ENCODE results near the gene GLRX3. TPM values are rescaled to one million over a fixed set of nuclear protein-coding genes. Genes with fewer than 3 reads are reported as not detected.

GLRX3 gene
- total RNA-seq, 4 donors from 2014 or later = 42.3 to 103 (median 48.6) TPM

DNA sequence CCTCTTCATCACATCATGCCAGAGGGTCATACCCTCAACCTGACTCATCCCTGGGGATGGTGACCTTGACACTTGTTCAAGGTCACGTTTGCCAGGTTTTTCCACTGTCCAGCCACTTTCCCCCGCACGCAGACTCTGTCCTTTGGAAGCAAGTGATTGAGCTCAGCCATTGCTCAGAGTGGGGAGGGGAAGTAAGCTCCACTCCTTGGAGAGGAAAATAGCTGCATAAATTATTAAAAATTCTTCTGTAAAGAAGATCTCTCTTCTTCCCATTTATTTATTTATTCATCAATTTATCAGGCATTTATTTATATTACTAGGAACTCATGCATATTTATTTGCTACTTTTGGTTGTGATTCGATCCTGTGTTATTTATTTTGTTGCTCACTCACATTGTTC is 88.0 kb downstream of the GLRX3 start:
- ATAC-seq = no peak

DNA sequence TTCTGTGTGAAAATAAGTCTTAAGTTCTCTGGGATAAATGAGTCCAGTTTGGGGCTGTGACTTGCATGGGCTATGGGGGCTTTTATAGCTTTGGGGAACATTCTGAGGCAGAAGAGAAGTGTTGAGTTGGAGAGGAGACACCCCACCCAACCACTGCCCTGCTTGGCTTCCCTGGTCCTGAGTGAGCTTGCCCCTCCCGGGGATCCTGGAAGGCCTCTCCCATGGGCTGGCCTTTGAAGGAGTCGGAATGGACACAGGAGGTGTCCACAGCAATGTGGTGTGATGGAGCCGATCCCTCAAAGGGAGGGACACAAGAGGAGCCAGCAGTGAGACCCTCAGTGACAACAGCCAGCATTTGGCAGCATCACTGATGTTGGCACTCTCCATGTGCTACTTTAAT is 89.8 kb downstream of the GLRX3 start:
- H3K36me3 ChIP-seq = no peaks in the 10 kb centered on the region
- no peak overlapping the region for H3K4me3 ChIP-seq
- H3K27ac ChIP-seq = no peak overlapping the region
- no peak for ATAC-seq
- 80% methylated on average over 1 of the region's 3 CpGs; no CpG with 5 or more reads in 1 of the 2 donors for WGBS, 2 donors (ENCODE audit: low coverage in 1 of 2)
- H3K9me3 ChIP-seq = peaks cover 0 to 15% (median 0%) of the 10 kb centered on the region in 3 donors
- no peaks in the 10 kb centered on the region for H3K27me3 ChIP-seq
- no peaks in the 10 kb centered on the region for H3K4me1 ChIP-seq
- TF ChIP-seq EP300 (IDR thresholded peaks at IDR 0.05) = no peak
- TF ChIP-seq, protein P1, sequence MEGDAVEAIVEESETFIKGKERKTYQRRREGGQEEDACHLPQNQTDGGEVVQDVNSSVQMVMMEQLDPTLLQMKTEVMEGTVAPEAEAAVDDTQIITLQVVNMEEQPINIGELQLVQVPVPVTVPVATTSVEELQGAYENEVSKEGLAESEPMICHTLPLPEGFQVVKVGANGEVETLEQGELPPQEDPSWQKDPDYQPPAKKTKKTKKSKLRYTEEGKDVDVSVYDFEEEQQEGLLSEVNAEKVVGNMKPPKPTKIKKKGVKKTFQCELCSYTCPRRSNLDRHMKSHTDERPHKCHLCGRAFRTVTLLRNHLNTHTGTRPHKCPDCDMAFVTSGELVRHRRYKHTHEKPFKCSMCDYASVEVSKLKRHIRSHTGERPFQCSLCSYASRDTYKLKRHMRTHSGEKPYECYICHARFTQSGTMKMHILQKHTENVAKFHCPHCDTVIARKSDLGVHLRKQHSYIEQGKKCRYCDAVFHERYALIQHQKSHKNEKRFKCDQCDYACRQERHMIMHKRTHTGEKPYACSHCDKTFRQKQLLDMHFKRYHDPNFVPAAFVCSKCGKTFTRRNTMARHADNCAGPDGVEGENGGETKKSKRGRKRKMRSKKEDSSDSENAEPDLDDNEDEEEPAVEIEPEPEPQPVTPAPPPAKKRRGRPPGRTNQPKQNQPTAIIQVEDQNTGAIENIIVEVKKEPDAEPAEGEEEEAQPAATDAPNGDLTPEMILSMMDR (IDR thresholded peaks at IDR 0.05) = no peak
- no peak for TF ChIP-seq POLR2A (IDR thresholded peaks at IDR 0.05)
- no peak for TF ChIP-seq POLR2AphosphoS5 (IDR thresholded peaks at IDR 0.05)

More for the DNA sequence above, 88.0 kb downstream of the GLRX3 start:
- WGBS, 2 donors (ENCODE audit: low coverage in 1 of 2) = 48 to 63% methylated on average over 2 to 3 of the region's 4 CpGs
- peaks cover 0 to 15% (median 0%) of the 10 kb centered on the region in 3 donors for H3K9me3 ChIP-seq
- TF ChIP-seq, protein P1 (IDR thresholded peaks at IDR 0.05) = no peak
- TF ChIP-seq POLR2AphosphoS5 (IDR thresholded peaks at IDR 0.05) (no peak), EP300 (IDR thresholded peaks at IDR 0.05) (no peak), POLR2A (IDR thresholded peaks at IDR 0.05) (no peak)
- no peak overlapping the region for H3K4me3 ChIP-seq
- no peaks in the 10 kb centered on the region for H3K4me1 ChIP-seq
- H3K27me3 ChIP-seq = no peaks in the 10 kb centered on the region
- H3K27ac ChIP-seq = no peak overlapping the region
- no peaks in the 10 kb centered on the region for H3K36me3 ChIP-seq

DNA sequence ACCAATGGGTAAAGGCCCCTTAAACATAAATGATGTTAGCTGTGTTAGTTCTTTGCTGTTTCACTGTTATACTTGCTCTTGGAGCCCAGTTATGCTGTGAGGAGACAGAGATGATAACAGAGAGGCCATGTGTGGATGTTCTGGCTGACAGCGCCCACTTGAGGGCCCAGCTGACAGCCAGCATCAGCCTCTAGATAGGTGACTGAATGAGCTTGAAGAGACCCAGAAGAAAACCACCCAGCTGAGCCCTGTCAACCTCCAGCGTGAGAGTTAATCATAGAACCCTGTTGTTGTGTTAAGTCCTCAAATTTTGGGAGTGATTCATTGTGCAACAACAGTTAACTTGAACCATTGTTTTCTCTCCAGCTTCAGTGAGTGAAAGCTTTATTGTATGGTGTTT is 91.7 kb downstream of the GLRX3 start:
- ATAC-seq = no peak
- WGBS, 2 donors (ENCODE audit: low coverage in 1 of 2) = 94 to 100% methylated on average over 2 of the region's 2 CpGs
- no peaks in the 10 kb centered on the region for H3K4me1 ChIP-seq

More for the DNA sequence above, 91.7 kb downstream of the GLRX3 start:
- no peak for TF ChIP-seq POLR2A (IDR thresholded peaks at IDR 0.05)
- TF ChIP-seq EP300 (IDR thresholded peaks at IDR 0.05) = no peak
- TF ChIP-seq, protein P1 (IDR thresholded peaks at IDR 0.05) = no peak
- no peak for TF ChIP-seq POLR2AphosphoS5 (IDR thresholded peaks at IDR 0.05)
- Histone ChIP-seq H3K27me3 (no peaks in the 10 kb centered on the region), H3K9me3 (peaks cover 0 to 15% (median 0%) of the 10 kb centered on the region in 3 donors), H3K4me3 (no peak overlapping the region), H3K36me3 (no peaks in the 10 kb centered on the region), H3K27ac (no peak overlapping the region)

Other genes with a start within 250 kb of the GLRX3 start
- 1 to 10 TPM; 2.5 to 4.9 (median 4.6) TPM for gene EBF3, start 172.1 kb upstream of the GLRX3 start, total RNA-seq
- 1 to 10 TPM; 1.1 to 5.4 (median 4.6) TPM for gene C10orf143, start 25.6 kb upstream of the GLRX3 start, total RNA-seq